Astrocyte (in vitro differentiated cells and primary cell): ENCODE measurements around the gene ATXN7L1. TPM values are rescaled to one million over a fixed set of nuclear protein-coding genes. Genes with fewer than 3 reads are reported as not detected.
"Not testable (repeated sequence)": the region's sequence is repeated elsewhere in the genome, so short reads cannot be mapped to it uniquely, and the experiment has no call there.

Experiments used
- DNase-seq: peaks from one replicate; pipeline ENCODE4 v3.0.0-alpha.2; 2010; ENCODE audit warnings: low read depth
- FAIRE-seq: peaks from 2 replicates; lab custom pipeline; 2011; peaks lifted over from hg19 to GRCh38; lab: Jason Lieb, UNC
- H2AFZ ChIP-seq: 2 replicates; pipeline ENCODE4 v1.6.0; 2012; ENCODE audit warnings: low read depth, low read length, inconsistent platforms
- H3K27ac ChIP-seq: 2 replicates; pipeline ENCODE4 v1.5.1; 2011; ENCODE audit warnings: low read depth, low read length, inconsistent platforms
- H3K27me3 ChIP-seq: 2 replicates; pipeline ENCODE4 v1.6.0; 2011; ENCODE audit warnings: low read length, inconsistent platforms; ENCODE audit not compliant: insufficient read depth
- H3K36me3 ChIP-seq: 2 replicates; pipeline ENCODE4 v1.5.1; 2011; ENCODE audit warnings: low read length, inconsistent platforms; ENCODE audit not compliant: insufficient read depth
- H3K4me1 ChIP-seq: 2 replicates; pipeline ENCODE4 v1.5.1; 2011; ENCODE audit warnings: low read length, inconsistent platforms; ENCODE audit not compliant: insufficient read depth
- H3K4me2 ChIP-seq: 2 replicates; pipeline ENCODE4 v1.6.0; 2012; ENCODE audit warnings: low read length, inconsistent platforms
- H3K4me3 ChIP-seq: 2 replicates; pipeline ENCODE4 v1.5.1; 2011; ENCODE audit warnings: low read depth, mild to moderate bottlenecking, low read length, inconsistent platforms; ENCODE audit not compliant: insufficient read depth
- H3K79me2 ChIP-seq: 2 replicates; pipeline ENCODE4 v1.6.0; 2012; ENCODE audit warnings: mild to moderate bottlenecking, low read length, inconsistent platforms; ENCODE audit not compliant: insufficient read depth
- H3K9ac ChIP-seq: 2 replicates; pipeline ENCODE4 v1.6.0; 2012; ENCODE audit warnings: mild to moderate bottlenecking, low read length, inconsistent platforms
- H3K9me3 ChIP-seq: 2 replicates; pipeline ENCODE4 v1.5.1; 2012; ENCODE audit warnings: low read depth, mild to moderate bottlenecking, low read length, inconsistent platforms; ENCODE audit not compliant: insufficient read depth
- H4K20me1 ChIP-seq: 2 replicates; pipeline ENCODE4 v1.6.0; 2012; ENCODE audit warnings: low read length, inconsistent platforms; ENCODE audit not compliant: insufficient read depth
- H3K27ac Mint-ChIP-seq: one replicate; pipeline ENCODE4 v1.8.0; 2021; ENCODE audit warnings: mild to moderate bottlenecking, mixed read lengths; ENCODE audit not compliant: unreplicated experiment
- H3K27me3 Mint-ChIP-seq: one replicate; pipeline ENCODE4 v1.8.0; 2021; ENCODE audit warnings: low read depth, mixed read lengths; ENCODE audit not compliant: unreplicated experiment
- H3K36me3 Mint-ChIP-seq: one replicate; pipeline ENCODE4 v1.8.0; 2021; ENCODE audit warnings: low read depth, mixed read lengths; ENCODE audit not compliant: unreplicated experiment
- H3K4me1 Mint-ChIP-seq: one replicate; pipeline ENCODE4 v1.8.0; 2021; ENCODE audit warnings: low read depth, mixed read lengths; ENCODE audit not compliant: unreplicated experiment
- H3K4me3 Mint-ChIP-seq: one replicate; pipeline ENCODE4 v1.8.0; 2021; ENCODE audit warnings: mild to moderate bottlenecking, moderate library complexity, mixed read lengths; ENCODE audit not compliant: unreplicated experiment
- H3K9me3 Mint-ChIP-seq: one replicate; pipeline ENCODE4 v1.8.0; 2021; ENCODE audit warnings: mild to moderate bottlenecking, mixed read lengths; ENCODE audit not compliant: unreplicated experiment
- EZH2 ChIP-seq: IDR thresholded peaks from 2 replicates; pipeline ENCODE4 v1.6.1; 2012; ENCODE audit warnings: mild to moderate bottlenecking, low read length, inconsistent platforms; ENCODE audit not compliant: insufficient read depth
- total RNA-seq: library from RNA; stranded (reverse); gene quantifications from 2 replicates; pipeline ENCODE4 v1.2.1, GENCODE V29; 2021
- TF ChIP-seq, protein P1 (sequence below): IDR thresholded peaks from 2 replicates; pipeline ENCODE4 v1.5.1; 2011; ENCODE audit warnings: low read depth, mild to moderate bottlenecking, inconsistent platforms, low read length, moderate library complexity; ENCODE audit not compliant: insufficient read depth

The ATXN7L1 gene
- total RNA-seq, 1 donor from 2014 or later, result 7.6 TPM

DNA sequence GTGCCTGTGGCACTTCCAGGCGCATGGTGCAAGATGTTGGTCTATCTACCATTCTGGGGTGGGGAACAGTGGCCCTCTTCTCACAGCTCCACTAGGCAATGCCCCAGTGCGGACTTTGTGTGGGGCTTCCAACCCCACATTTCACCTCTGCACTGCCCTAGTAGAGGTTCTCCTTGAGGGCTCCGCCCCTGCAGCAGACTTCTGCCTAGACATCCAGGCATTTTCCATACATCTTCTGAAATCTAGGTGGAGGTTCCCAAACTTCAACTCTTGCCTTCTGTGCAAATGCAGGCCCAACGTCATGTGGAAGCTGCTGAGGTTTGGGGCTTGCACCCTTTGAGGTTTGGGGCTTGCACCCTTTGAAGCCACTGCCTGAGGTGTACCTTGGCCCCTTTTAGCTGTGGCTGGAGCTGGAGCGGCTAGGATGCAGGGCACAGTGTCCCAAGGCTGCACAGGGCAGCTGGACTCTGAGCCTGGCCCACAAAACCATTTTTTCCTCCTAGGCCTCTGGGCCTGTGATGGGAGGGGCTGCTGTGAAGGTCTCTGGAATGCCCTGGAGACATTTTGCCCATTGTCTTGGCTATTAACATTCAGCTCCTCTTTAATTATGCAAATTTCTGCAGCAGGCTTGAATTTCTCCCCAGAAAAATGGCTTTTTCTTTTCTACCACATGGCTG is 164.5 kb downstream of the ATXN7L1 start:
- no peak overlapping the region for H3K4me2 ChIP-seq
- H3K9me3 ChIP-seq, result peaks cover 12% of the 10 kb centered on the region
- no peak overlapping the region for H3K27ac ChIP-seq
- TF ChIP-seq, protein P1, sequence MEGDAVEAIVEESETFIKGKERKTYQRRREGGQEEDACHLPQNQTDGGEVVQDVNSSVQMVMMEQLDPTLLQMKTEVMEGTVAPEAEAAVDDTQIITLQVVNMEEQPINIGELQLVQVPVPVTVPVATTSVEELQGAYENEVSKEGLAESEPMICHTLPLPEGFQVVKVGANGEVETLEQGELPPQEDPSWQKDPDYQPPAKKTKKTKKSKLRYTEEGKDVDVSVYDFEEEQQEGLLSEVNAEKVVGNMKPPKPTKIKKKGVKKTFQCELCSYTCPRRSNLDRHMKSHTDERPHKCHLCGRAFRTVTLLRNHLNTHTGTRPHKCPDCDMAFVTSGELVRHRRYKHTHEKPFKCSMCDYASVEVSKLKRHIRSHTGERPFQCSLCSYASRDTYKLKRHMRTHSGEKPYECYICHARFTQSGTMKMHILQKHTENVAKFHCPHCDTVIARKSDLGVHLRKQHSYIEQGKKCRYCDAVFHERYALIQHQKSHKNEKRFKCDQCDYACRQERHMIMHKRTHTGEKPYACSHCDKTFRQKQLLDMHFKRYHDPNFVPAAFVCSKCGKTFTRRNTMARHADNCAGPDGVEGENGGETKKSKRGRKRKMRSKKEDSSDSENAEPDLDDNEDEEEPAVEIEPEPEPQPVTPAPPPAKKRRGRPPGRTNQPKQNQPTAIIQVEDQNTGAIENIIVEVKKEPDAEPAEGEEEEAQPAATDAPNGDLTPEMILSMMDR, result no peak
- no peak for TF ChIP-seq EZH2
- no peak overlapping the region for H3K9ac ChIP-seq
- H3K27me3 Mint-ChIP-seq, result no peaks in the 10 kb centered on the region
- no peak overlapping the region for H3K27ac Mint-ChIP-seq
- no peak for DNase-seq
- peaks cover 20% of the 10 kb centered on the region for H3K36me3 Mint-ChIP-seq
- H3K79me2 ChIP-seq, result no peaks in the 10 kb centered on the region
- peaks cover 16% of the 10 kb centered on the region for H3K4me1 Mint-ChIP-seq
- no peaks in the 10 kb centered on the region for H3K4me1 ChIP-seq
- H3K27me3 ChIP-seq, result no peaks in the 10 kb centered on the region
- H3K4me3 Mint-ChIP-seq, result no peak overlapping the region
- H3K9me3 Mint-ChIP-seq, result peaks cover 24% of the 10 kb centered on the region
- FAIRE-seq, result no peak
- H3K36me3 ChIP-seq, result no peaks in the 10 kb centered on the region
- H4K20me1 ChIP-seq, result no peaks in the 10 kb centered on the region
- no peak overlapping the region for H2AFZ ChIP-seq
- no peak overlapping the region for H3K4me3 ChIP-seq

DNA sequence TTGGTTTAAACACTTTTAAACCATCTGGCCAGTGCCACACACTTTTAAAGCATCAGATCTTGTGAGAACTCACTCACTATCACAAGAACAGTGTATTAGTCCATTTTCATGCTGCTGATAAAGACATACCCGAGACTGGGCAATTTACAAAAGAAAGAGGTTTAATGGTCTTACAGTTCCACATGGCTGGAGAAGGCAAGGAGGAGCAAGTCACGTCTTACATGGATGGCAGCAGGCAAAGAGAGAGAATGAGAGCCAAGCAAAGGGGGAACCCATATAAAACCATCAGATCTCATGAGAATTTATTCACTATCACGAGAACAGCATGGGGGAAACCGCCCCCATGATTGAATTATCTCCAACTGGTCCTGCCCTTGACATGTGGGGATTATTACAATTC is 165.7 kb downstream of the ATXN7L1 start:
- H3K27ac ChIP-seq, H3K36me3 ChIP-seq, FAIRE-seq, H3K4me1 ChIP-seq, H4K20me1 ChIP-seq, H2AFZ ChIP-seq, H3K4me3 ChIP-seq, H3K27me3 Mint-ChIP-seq, DNase-seq, H3K9ac ChIP-seq, H3K4me3 Mint-ChIP-seq, H3K27me3 ChIP-seq, H3K27ac Mint-ChIP-seq, H3K4me2 ChIP-seq, H3K79me2 ChIP-seq: not testable (repeated sequence)
- H3K9me3 Mint-ChIP-seq, result peaks cover 24% of the 10 kb centered on the region
- peaks cover 12% of the 10 kb centered on the region for H3K9me3 ChIP-seq
- peaks cover 17% of the 10 kb centered on the region for H3K4me1 Mint-ChIP-seq
- H3K36me3 Mint-ChIP-seq, result peaks cover 20% of the 10 kb centered on the region

DNA sequence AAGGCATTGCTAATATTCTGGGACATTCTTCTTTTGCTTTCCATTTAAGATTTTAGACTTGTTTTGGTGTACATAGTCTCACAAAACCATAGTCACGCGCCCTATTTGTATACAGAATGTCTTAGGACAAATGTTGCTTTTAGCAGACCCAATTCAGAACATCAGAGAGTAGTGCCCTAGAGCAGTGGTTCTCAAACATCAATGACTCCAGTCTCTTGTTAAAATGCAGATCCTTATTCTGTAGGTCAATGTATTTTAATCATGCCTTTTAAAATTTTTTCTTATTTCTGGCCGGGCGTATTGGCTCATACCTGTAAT is 167.7 kb downstream of the ATXN7L1 start:
- FAIRE-seq, result no peak
- no peaks in the 10 kb centered on the region for H4K20me1 ChIP-seq
- H3K4me3 ChIP-seq, result no peak overlapping the region
- peaks cover 24% of the 10 kb centered on the region for H3K9me3 Mint-ChIP-seq
- no peak overlapping the region for H3K27ac ChIP-seq
- no peak overlapping the region for H2AFZ ChIP-seq
- no peak overlapping the region for H3K4me3 Mint-ChIP-seq
- H3K27me3 ChIP-seq, result no peaks in the 10 kb centered on the region
- H3K79me2 ChIP-seq, result no peaks in the 10 kb centered on the region
- no peak overlapping the region for H3K27ac Mint-ChIP-seq
- no peak for TF ChIP-seq EZH2
- peaks cover 19% of the 10 kb centered on the region for H3K36me3 Mint-ChIP-seq
- H3K4me1 Mint-ChIP-seq, result peaks cover 15% of the 10 kb centered on the region
- H3K4me2 ChIP-seq, result no peak overlapping the region
- H3K36me3 ChIP-seq, result no peaks in the 10 kb centered on the region
- peaks cover 12% of the 10 kb centered on the region for H3K9me3 ChIP-seq
- no peak for DNase-seq
- H3K27me3 Mint-ChIP-seq, result no peaks in the 10 kb centered on the region
- no peak overlapping the region for H3K9ac ChIP-seq
- H3K4me1 ChIP-seq, result no peaks in the 10 kb centered on the region
